GM21526 (cell line): ENCODE measurements around the gene INPP5D.
"Not testable (repeated sequence)": the region's sequence is repeated elsewhere in the genome, so short reads cannot be mapped to it uniquely, and the experiment has no call there.

Experiments
- ATAC-seq: cut with Tn5 transposase; IDR thresholded peaks from one replicate; pipeline ENCODE4 v1.9.1; 2021; ENCODE audit warnings: moderate library complexity; ENCODE audit not compliant: unreplicated experiment, low FRiP score

Gene INPP5D

GRCh38 chr2:233133239-233133638, 73.1 kb downstream of the INPP5D start:
- ATAC-seq: no peak

- no peak for ATAC-seq
Measured at GRCh38 chr2:233135421-233135820, 75.3 kb downstream of the INPP5D start.

GRCh38 chr2:233137040-233137439, 76.9 kb downstream of the INPP5D start:
- ATAC-seq: no peak

DNA sequence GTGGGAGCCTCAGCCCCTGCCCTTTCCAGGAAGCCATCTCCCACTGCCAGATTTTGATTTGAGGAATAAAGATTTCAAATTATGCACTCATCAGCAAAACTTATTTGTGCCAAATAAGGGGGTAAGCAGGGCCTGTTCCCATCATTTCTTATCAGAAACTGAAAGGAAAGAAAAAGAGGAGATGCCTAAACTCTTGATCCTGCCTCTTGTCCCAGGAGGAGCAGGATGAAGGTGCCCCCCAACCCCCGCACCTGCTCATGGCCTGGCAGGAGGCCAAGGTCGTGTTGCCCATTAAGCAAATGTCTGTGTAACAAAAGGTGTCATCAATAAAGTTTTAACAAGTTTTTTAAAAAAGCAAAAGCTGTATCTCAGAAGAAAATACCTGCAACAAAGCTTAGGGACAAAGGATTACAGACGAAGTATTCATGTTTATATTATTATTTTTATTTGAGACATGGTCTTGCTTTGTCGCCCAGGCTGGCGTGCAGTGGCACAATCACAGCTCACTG, 80.0 kb downstream of the INPP5D start:
- ATAC-seq: no peak

DNA sequence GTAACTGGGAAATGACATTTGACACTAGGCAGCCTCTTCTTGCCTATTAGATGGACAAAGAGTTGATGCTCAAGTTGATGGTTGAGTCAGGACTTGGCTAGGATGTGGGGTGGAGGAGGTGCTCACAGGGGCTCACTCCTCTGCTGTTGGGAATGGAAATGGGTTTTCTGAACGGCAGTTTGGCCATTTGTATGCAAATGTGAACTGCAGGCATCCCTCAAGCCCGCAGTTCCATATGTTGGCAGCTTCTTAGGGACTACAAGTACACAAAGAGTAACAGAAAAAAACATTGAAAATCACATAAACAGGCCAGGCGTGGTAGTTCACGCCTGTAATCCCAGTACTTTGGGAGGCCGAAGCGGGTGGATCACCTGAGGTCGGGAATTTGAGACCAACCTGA, 80.8 kb downstream of the INPP5D start:
- ATAC-seq: no peak

DNA sequence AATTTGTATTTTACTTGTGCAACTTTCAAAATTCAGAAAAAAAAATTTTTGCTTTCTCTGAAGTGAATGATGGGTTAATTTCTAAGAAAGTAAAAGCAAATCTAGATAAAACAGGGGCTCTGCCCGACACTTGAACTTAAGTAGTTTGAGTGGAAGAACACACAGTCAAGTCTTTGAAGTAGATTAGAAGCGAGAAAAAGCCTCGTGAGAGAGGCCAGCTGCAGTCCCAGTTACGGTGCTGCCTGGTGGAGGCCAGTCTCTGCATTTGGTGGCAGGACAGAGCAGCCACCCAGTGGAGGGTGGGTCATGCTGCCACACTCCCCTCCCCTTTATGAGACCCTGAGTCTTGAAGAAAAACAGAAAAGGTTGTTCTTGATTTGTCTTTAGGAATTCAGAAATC, 81.8 kb downstream of the INPP5D start:
- ATAC-seq: no peak

DNA sequence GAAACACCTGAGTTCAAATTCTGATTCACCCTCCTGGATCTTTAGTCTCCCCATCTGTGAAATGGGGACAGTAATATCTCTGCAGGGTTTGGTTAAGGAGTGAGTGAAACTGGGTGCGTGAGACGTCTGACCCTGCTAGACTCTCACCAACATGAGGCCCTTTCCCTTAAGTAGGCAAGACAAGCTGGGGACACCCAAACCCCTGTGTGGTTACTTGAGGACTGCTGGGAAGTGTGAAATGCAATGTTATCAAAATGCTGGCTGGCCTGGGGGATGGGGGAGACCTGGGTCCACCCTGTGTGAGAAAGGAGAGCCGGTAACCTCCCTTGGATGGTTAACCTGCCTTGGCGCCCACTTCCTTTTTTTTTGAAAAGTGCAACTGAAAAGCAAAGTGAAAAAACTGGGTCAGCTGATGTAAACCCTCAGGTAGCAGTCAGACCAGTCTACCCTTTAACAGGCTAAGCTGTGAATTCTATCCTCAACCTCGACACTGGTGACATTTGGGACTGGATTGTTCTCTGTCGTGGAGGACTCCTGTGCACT, 82.3 kb downstream of the INPP5D start:
- ATAC-seq: peak; percentile 73

- ATAC-seq: no peak
Measured at GRCh38 chr2:233143700-233144331, 83.7 kb downstream of the INPP5D start.

GRCh38 chr2:233145726-233146125, 85.6 kb downstream of the INPP5D start:
- no peak for ATAC-seq

- ATAC-seq: no peak
Measured at GRCh38 chr2:233146194-233146593, 86.1 kb downstream of the INPP5D start.

GRCh38 chr2:233147136-233147828, 87.1 kb downstream of the INPP5D start:
- no peak for ATAC-seq

DNA sequence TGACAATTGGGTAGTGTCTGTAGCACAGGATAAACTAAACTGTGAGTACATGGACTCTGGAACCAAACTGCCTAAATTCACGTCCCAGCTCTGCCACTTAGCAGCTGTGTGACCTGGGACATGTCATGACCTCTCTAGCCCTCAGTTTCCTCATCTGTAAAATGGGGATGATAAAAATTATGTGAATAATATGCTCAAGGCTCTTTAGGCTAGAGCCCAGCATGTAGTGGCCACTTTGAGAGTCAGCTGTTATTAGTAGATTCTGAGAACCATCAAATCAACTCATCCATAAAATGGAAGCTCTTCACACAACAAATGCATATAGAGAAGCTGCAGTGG, 87.7 kb downstream of the INPP5D start:
- no peak for ATAC-seq

DNA sequence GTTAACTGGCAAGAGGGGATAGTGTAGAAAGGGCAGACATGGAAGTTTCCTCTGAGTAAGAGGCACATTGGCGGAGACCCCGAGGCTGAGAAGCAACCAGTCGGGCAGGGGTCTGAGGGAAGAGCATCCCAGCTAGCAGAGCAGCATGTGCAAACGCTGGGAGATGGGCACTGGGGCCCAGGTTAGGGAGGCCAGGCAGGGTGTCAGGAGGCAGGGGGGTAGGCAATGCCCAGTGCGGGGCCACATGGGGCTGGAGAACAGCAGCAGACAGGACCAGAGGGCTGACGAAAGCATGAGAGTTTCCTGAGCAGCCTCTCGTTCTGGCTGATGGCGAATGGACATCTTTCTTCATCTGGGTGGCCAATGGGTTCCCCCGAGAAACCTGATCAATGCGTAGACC, 88.2 kb downstream of the INPP5D start:
- no peak for ATAC-seq

- ATAC-seq: no peak
Measured at GRCh38 chr2:233152541-233152940, 92.4 kb downstream of the INPP5D start.

DNA sequence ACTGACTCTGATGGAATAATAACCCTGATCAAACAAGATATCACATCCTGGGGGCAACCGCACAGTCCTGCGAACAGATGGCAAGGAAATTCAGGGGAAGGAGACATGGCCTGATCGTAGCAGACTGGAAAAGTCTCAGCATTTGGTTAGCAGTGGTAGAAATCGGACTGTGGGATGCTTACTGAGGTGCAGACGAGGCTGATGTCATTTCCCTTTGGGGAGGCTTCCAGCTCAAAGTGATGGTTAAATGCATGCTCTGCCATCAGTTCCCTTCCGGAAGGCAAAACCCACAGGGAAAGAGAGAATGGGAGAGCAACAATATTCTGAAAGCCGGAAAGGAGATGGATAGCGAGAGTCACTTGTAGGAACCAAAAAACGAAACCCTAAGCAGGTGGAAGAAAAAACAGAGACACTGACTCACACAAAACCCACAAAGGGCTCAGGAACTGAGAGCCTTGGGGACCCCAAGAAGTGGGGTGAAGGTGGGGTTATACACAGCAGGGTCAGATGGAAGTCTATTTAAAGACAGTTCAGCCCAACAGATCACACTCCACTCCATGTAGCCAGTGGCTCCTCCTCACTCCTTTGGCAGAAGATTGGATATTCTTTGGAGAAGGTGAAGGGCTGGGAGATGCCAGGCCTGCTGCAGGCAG, 93.1 kb downstream of the INPP5D start:
- no peak for ATAC-seq

DNA sequence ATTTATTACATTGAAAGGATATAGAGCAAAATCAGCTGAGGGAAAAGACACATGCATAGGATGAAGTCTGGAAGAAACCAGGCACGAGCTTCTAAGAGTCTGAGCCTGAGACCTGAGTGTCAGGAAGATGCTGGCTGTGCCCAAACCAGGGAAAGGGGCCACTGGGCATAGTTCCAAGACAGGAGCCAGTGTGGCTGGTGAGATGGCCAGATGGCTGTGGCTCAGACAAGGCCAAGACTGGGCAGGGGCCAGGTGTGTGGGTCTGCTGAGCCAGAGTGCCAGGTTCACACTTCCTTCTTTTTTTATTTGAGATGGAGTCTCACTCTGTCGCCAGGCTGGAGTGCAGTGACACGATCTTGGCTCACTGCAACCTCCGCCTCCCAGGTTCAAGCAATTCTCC, 95.9 kb downstream of the INPP5D start:
- no peak for ATAC-seq

DNA sequence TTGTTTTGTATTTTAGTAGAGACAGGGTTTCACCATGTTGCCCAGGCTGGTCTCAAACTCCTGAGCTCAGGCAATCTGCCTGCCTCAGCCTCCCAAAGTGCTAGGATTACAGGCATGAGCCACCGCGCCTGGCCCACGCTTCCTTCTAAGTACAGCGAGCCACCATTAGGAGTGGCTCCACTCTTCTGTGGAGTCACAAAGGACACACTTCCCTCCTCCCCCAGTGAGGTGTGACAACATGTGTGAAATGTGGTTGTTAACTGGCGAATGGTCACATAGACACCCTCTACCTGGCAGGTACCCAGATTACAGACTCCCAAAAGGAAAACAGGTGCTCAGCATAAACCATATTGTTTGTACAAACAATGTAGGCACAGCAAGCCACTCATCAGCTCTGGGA, 96.3 kb downstream of the INPP5D start:
- ATAC-seq: not testable (repeated sequence)

DNA sequence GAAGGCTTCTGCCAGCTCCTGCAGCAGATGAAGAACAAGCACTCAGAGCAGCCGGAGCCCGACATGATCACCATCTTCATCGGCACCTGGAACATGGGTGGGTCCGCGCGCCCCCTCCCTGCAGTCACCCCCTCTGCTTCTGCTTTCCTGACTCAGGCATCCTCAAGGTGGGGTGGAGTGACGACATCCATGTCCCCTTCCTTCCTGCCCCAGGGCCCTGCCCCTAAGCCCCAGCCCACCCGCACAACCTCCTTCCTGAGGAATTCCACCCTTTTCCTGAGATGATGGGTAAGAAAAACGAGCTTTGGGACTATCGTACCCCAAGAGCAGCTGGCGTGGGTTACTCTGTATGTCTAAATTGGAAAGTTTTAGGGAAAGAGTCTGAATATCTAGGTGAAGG, 101.6 kb downstream of the INPP5D start:
- ATAC-seq: no peak

DNA sequence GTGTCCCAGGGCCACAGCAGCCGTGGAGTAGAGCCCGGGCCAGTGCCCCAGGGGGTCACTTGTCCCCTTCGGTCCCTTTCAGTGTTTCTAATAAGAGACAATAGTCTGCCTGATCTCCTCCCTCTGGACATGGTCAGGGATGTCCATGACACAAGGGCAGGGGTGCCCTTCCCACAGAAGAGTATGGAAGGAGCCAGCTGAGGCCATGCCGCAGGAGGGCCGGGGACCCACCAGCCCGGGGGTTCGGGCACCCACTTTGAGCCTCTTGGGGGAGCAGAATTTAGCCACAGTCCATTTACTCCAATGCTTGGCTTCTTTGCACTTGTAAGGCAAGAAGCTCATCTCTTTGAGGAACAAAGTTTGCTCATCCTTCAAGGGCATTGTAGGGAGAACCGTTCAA, 102.6 kb downstream of the INPP5D start:
- ATAC-seq: no peak

DNA sequence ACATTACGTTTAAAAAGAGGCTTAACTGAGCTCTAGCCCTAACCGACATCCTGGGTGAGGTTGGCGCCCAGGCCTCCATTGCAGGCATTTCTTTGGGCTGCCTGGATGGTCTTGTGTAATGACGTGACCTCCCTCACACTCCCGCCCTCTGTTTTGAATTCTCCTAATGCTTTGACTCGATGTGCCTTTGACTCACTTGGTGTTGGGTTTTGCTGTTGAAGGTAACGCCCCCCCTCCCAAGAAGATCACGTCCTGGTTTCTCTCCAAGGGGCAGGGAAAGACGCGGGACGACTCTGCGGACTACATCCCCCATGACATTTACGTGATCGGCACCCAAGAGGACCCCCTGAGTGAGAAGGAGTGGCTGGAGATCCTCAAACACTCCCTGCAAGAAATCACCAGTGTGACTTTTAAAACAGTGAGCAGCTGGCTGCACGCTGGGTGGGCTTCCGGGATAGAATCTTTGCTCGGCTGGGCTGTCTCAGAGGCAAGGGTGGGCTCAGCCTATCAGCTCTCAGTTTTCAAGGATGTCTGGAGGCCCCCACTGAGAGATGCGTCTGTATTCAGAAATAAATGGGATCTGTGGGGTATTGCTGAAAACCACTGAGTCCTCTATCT, 103.5 kb downstream of the INPP5D start:
- ATAC-seq: no peak

GRCh38 chr2:233164128-233164635, 104.0 kb downstream of the INPP5D start:
- ATAC-seq: no peak
